ENCODE data around the gene DAGLA.
A peak's percentile ranks its signal among the peaks of the same experiment; 100 is the strongest.
"Not testable (repeated sequence)": the region's sequence is repeated elsewhere in the genome, so short reads cannot be mapped to it uniquely, and the experiment has no call there.

DAGLA gene

DNA sequence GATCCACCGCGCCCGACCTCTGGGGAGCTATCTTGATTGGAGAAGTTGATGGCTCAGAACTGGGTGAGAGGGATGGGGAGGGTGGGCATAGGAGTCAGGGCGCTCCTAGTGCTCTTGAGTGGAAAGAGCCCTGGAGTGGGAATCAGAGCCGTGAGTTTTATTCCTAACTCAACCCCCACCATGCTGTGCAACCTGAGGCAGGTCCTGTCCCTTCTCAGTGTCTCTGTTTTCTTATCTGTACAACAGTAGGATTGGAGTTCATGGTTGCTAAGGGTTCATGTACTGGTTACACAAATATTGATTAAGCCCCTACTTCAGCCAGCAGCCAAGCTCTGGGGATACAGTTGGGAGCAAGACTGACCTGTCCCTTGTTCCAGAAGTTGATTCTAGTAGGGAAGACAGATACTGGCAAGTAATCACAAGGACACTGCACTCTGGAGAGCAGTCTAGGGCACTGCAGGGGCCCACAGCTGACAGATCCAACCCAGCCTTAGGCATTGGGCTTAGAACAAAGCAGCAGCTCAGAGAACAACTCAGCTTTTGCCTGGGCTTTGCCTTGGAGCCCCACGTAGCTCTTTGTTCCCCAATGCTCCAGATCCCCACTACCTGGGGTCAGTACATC lies 12.4 kb upstream of the DAGLA start:
- no peak for DNase-seq

GRCh38 chr11:61669417-61669816 lies 10.8 kb upstream of the DAGLA start:
- DNase-seq: no peak

DNA sequence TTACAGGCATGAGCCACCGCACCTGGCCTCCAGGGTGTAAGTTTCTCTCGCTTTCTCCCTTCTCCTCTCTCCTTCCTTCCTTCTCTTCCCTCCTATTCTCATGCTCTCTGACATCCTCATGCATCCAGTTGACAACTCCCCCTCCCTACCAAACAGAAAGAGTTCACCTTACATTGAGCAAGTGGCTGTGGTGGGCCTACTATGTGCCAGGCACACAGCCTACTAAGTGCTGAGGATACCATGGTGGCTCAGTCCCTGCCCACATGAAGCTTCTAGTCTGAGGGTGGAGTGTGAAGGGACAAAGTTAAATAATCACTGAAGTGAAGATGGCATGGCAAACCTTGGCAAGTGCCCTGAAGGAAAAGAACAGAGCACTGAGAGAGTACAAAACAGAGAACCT lies 9.6 kb upstream of the DAGLA start:
- DNase-seq: no peak

GRCh38 chr11:61671527-61671926 lies 8.7 kb upstream of the DAGLA start:
- no peak for DNase-seq

DNA sequence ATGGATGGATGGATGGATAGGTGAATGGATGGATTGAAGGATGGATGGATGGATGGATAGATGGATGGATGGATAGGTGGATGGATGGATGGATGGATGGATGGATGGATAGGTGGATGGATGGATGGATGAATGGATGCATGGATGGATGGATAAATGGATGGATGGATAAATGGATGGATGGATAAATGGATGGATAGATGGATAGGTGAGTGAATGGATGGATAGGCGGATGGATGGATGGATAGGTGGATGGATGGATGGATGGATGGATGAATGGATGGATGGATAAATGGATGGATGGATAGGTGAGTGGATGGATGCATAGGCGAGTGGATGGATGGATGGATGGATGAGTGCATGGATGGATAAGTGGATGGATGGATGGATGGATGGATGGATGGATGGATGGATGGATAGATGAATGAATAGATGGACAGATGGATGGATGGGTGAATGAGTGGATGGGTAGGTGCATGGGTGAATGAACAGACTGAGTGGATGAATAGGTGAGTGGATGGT lies 6.2 kb upstream of the DAGLA start:
- DNase-seq: not testable (repeated sequence)

DNA sequence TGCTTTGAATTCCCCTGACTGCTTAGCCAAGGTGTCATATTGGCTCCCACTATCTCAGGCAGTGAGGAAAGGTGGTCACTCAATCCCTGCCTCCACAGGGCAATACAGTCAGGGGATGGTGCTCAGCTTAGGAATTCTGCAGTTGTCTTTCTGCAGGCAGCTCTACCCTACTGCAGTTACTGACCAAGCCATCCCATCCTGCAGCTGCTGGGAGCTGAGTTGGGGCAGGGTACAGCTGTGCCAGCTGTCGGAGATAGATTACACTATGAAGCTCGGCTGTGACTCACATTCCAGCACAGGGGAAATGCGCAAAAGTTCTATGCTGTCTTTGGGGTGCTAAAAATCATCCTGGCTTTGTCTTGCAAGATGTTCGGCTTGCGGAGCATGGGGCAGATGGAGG lies 4.4 kb upstream of the DAGLA start:
- DNase-seq: no peak

DNA sequence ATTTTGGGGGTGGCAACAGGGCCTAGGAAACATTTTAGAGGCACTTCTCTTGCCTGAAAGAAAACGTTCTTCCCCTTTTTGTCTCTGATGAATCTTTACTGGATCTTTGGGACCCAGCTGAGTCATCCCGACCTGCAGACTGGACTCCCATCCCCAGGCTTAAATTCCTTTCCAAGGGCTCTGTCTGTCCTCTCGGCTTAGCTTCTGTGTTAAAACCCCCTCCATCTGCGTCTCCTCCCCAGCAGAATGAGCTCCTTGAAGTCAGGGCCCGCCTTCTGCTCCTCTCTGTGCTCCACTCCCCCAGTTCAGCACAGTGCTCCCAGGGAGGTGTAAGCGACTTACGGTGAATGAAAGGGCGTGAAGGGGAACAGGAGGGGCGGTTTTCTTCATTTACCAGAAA lies 895 bp upstream of the DAGLA start:
- no peak for DNase-seq

GRCh38 chr11:61680622-61681221 lies 531 bp downstream of the DAGLA start:
- DNase-seq: no peak

- DNase-seq: no peak
Observed at GRCh38 chr11:61682093-61682732, 2.0 kb downstream of the DAGLA start.

DNA sequence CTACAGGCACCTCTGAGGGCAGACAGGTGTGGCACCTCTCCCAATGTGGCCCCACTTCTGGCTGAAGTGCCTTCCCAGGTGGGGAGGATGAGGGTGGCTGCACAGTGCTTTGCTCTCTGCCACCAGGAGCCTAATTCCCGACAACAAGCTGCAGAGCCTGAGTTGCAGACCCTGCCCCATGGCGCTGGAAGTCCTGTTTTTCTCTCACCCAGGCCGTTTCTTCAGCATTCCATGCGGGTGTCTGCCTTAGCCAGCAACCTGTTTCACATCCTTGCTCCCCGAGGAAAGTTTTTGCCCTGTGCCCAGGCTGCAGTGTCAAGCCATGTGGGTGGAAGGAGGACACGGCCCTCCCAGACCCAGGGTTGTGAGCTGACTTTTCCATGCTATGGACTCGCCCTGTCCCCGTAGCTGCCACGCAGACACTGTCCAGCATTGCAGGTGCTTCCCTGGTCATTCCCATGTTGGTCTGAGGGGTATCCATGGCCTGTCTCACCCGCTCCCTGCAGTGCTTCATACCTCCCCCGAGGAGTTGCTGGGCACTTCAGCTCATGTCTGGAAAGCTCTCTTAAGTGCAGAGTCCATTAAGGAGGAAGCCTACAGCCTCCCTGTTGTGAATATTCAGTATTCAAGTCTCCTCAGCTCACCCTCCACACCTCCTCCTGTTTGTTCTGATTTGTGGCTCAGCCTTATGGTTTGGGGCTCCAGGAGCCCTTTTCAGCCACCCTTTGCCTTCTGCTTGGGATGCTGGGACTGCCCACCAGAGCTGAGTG lies 2.9 kb downstream of the DAGLA start:
- peak; percentile 61 for DNase-seq

- DNase-seq: no peak
Observed at GRCh38 chr11:61683961-61684869, 4.0 kb downstream of the DAGLA start.

DNA sequence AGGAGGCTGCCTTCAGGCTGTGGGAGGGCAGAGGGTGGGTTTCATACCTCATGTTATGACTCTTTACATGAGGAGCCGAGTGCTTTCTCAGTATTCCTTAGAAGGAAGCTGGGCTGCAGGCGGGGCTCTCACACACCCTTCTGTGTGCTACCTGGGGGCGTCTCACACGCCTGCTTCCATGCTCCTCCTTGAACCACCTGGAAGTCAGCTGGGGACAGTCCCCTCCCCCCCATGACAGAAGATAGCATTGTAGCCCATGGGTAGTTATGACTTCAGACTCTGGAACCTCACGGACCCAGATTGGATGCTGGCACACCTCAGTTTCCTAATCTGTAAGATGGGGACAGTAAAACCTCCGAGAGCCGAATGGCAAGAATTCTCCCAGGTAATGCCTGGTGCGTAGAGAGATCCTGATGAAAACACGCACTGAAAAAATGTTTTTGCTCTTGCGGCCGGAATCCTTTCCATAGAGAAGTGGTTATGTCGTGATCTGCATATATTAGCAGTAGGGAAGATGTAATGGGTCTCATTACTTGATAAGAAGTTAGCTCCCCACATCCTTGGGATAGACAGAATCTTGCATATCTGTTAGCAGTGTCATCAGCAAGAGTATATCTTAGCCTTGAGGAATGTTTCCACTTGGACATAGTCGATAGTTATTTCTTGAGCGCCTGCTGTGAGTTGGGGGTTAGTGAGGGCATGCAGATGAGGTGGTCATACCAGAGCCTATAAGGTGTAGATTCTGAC lies 4.9 kb downstream of the DAGLA start:
- no peak for DNase-seq

GRCh38 chr11:61685617-61685967 lies 5.4 kb downstream of the DAGLA start:
- no peak for DNase-seq

DNA sequence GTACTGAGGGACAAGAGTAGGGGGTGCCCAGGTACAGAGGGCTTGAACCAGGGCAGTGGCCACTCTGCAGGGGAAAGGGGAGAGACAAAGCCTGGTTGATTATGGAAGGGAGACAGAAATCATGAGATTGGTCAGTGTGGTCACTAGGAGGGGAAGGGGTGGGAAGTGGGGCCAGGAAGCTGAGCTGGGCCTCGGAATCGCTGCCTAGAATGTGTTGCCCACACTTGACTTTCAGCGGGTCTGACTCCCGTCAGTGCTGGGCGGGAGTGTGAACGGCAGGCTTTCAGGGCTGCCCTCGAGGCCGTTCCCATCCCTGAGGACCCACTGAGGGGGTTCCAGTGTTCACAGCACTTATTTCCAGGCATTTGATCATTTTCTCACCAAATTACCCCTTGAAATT lies 5.9 kb downstream of the DAGLA start:
- no peak for DNase-seq

DNA sequence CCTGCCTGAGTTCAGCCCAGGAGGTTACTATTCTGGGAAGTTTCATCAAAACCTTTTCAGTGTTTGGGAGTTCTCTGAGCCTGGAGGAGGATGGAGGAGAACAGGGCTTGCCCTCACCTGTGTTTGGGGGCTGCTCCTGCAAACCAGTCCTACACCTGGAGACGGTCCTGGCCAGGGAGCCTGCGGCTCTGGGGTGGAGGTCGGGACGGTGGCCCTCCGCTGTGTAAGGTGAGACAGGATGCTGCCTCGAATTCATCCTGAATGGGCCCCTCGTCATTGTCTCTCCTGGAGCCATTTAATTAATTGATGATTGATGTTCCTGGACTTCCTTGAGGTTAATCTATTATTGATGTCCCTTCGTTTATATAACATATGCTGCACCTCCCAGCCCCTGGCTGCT lies 6.3 kb downstream of the DAGLA start:
- no peak for DNase-seq

DNA sequence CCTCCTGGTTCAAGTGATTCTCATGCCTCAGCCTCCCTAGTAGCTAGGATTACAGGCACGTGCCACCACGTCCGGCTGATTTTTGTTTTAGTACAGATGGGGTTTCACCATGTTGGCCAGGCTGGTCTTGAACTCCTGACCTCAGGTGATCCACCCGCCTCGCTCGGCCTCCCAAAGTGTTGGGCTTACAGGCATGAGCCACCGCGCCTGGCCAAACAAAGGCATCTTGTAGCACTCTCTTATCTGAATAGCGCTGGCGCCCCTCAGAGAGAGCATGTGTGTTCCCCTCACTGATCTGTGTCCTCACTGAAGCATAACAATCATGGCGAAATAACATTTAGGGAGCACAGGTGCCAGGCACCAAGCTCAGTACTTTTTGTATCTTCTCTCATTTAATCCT lies 7.2 kb downstream of the DAGLA start:
- DNase-seq: no peak

DNA sequence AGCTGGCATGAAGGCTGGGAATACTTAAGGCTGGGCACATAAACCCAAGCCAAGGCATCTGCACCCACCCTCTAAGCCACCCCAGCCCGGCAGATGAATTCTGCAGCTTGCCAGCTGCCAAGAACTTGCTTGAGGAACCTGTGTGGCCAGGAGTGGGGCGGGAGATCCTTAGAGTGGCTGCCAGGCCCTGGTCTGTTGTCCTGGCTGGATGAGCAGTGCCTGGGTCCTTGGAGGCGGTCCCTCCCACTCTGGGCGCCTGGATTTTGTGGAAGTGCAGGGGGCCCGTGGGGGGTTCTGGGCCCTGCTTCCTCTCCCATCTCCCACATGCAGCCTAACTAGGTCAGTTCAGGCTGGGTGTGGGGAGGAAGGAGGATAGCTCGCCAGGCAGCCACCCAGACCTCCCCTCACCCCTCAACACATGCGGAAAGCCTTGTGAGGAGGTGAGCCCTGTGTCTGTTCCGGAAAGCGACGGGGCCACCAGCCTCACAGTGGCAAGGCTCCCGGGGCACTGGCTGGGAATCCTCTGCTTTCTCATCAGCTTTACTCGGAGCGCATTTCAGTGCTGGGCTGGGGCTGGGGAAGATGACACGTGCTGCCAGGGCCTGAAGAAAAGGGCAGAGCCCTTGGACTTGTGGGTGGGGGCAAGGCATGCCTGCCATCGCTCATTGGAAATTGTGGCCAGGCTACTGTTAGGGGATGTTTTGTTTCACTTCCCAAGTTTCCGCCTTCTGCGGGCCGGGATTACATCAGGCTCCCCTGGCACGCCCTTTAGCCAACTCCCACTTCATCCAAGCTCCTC lies 8.4 kb downstream of the DAGLA start:
- peak; percentile 69 for DNase-seq

DNA sequence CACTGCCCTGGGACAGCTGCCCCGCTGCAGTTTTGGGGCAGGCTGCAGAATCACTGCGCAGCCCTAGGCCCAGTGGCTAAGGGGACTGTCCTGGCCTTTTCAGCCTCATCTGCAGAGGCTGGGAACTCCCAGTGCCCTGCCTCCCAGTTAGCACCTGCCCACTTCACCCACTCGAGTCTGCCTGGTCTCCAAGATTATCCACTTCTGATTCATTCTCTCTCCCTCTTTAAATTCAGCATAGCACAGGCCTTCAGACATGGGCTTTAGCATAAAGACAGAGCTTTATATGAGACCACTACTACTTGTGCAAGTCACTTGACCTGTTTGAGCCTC lies 8.9 kb downstream of the DAGLA start:
- no peak for DNase-seq

GRCh38 chr11:61690706-61691379 lies 10.7 kb downstream of the DAGLA start:
- peak; percentile 80 for DNase-seq

DNA sequence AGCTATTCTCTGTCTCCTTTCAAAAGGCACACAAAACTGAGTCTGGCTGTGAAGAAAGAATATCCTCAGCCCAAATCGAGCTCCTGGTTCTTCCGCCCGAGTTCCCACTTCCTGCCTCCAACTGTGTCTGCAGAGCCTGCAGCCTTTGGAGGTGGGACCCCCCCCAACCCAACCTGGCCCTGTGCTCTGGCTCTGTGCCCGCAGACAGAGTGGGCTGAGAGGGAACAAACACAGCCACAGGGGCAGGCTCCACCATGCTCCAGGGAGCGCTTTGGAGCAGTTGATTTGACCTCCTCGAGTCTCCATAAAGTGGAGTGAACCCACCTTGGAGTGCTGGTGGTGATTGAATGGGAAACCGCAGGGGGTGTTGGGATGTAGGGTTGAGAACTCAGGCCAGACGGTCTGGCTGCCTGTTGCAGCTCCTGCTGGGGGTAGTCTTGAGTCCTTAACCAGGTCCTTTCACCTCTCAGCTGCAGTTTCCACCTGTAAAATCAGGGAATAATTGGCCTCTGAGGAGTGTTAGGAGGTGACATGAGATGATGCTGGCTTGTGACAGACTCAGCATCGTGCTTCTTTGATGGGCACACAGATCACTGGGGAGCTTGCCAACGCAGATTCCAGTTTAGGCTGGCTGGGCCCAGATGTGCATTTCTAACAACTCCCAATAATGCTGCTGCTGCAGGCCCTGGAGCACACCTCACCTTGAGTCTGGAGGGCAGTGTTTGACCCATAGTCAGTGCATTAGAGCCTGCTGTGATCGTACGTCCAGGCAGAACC lies 11.4 kb downstream of the DAGLA start:
- peak; percentile 89 for DNase-seq
